GM10847 (cell line): Measurements from ENCODE around the gene GGCT.

Experiments
- POLR2A ChIP-seq: IDR thresholded peaks from 2 replicates; pipeline ENCODE4 v1.6.1; 2011; ENCODE audit not compliant: insufficient read length; ENCODE audit errors: extremely low read depth

The GGCT gene

DNA sequence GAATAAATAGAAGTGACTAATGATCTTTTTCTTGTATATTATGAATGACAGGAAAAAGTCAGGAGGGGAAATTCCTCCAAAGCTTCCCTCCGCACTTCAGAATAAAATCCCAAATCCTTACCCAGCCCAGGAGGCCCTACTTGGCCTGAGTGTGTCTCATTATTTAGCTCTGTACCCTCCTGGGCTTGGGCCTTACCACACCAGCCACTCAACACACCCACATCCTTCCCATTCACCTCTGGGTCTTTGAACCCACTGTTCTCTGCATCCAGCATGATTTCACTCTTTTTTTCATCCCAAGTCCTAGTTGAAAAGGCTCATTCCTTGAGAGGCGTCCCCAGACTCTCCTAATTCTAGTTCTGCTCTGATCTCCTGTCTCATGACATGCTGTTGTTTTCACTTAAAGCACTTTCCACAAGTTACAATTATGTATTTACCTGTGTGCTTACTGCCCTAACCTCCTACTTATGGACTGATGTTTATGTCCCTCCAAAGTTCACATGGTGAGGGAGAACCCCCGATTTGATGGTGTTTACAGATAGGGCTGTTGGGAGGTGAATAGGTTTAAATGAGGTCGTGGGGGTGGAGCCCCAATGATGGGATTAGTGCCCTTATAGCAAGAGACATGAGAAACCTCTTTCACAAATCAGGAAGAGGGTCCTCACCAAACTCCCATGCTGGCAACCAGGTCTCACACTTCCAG is 32.4 kb downstream of the GGCT start:
- TF ChIP-seq POLR2A = no peak

DNA sequence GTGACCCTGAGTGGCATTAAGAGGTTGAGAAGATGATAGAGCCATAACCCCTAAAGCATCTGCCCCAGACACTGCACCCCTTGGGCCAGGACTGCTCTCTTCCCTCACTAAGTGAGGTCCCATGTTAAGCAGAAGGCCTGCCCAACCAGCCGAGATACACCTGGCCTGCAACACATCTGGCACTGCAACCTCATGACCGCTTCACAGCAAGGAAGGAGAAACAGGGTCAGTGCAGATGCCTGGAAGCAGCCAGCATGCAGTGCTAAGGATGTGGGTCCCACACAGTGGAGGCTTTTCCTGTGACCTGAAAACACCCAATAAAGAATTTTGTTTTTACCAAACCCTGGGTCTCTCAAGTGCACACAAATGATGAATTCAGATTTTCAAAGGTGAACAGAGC is 33.4 kb downstream of the GGCT start:
- TF ChIP-seq POLR2A = no peak

DNA sequence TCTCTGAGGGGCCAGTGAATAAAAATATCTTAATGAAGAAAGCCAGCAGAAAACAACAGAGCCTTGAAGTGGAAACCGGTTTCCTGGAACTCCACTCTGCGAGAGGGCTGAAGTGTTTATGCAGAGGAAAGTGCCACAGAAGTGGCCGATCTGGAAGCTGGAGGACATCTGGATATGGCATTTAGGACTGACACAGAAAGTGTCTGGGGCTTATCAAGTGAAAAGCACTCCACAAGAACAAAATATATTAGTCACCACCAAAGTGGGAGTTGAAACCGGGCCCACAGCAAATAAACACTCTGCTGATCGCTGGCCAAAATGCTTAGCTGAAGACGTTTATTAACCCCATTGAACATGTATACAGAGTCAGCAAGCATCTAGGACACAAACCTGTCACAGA is 33.9 kb downstream of the GGCT start:
- TF ChIP-seq POLR2A = no peak

DNA sequence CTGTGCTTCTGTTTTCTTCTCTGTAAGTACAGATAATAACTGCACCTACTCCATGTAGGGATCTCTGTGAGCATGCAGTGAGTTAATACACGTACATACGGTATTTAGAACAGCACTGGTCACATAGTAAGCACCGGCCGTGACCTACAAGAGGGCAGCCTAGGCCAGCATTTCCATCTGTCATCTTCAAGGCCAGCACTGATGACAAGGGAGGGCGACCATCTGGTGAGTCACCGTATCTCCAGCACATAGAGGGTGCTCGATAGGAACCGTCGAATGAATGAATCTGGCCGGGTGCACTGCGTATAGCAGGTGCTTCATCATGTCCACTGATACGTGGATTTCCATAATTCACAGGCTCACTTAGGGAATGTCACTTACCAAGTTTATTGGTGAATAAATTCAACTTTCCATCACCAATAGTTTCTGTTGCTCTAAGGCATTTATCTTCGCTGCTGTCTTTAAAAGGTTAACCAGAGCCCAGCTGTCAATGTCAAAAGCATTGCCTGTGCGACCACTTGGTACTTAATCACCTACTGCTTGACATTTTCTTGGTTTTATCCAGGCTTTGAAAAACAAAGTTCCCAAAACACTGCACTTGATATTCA is 34.4 kb downstream of the GGCT start:
- no peak for TF ChIP-seq POLR2A

DNA sequence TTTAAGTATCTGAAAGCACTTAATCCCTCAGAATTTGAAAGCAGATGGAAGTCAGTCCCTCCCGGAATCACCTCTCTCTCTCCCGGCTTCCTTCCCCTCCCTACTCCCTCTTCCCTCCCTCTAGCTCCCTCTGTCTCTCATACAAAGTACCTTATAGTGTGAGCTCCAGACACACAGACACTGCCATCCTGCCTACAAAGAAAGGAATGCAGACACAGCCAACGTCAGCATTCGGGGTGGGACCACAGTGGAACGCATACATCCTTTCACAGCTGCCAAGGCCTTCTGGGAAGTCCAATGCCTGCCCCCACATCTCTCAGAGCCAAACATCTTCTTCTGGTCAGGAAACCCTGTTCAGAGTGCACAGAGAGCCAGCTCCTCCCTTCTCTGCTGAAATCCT is 35.3 kb downstream of the GGCT start:
- TF ChIP-seq POLR2A = no peak

DNA sequence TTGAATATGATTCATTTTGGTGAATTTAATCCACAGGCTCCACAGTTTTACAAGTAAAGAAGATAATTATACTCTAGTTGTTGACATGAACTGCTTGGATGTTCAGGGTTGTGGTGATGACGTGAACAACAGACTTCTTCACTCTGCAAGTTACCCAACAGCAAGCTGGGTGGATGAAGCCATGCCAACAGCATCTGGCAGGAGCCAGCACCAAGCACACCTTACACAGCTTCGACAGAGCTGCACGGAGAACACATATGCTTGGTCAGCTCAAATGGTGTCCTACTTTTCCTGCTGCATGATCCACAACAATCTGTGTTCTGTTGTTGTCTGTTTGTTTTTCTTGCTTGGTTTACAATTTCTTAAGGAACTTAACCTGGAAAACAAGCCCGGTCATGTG is 35.8 kb downstream of the GGCT start:
- no peak for TF ChIP-seq POLR2A

DNA sequence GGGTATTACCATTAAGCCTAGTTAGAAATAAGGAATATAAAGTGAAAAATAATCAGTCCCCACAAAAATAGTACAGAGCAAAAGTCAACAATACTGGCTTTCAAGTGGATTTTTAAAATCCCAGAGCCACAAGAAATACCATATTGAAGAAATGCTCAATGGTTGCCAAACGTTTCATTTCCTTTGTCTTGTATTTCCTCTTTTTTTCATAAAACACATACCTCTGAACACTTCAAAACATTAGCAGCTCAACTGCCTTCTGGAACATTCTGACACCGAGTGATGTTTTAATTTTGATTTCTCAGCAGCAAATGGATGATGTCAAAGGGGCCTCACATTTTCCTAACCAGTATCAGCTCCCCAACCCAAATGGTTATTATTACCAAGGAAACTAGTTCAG is 36.6 kb downstream of the GGCT start:
- no peak for TF ChIP-seq POLR2A

DNA sequence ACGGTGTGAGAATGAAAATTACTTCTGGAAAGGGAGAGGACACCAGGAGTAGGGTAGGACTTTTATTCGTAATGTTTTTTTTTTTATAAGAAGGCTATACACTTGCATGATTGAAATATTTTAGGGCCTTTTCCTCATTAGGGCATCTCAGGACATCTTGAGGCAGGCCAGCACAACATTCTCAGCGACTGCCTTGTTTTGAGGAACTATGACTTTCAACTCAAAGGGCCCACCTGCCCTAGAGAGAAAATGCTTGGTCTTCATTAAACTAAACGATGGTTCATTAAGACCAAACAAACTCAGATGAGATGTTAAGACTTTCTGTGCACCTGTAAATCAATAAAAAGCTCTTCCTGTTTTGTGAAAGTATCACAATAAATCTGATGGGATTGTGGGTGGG is 37.4 kb downstream of the GGCT start:
- no peak for TF ChIP-seq POLR2A

DNA sequence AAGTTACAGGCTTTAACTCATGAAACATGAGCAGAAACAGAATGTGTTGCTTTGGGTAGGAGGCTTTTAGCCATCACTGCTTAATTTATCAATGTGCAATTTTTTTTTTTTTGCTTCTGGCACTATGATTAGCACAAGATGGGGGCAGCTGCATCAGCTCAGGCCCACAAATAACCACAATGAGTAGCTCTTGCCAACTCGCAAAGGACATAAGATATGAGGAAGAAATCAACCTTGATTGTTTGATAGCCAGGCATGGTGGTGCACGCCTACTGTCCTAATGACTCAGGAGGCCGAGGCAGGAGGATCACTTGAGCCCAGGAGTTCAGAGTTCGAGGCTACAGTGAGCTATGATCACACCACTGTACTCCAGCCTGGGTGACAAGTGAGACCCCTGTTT is 38.4 kb downstream of the GGCT start:
- TF ChIP-seq POLR2A = no peak

DNA sequence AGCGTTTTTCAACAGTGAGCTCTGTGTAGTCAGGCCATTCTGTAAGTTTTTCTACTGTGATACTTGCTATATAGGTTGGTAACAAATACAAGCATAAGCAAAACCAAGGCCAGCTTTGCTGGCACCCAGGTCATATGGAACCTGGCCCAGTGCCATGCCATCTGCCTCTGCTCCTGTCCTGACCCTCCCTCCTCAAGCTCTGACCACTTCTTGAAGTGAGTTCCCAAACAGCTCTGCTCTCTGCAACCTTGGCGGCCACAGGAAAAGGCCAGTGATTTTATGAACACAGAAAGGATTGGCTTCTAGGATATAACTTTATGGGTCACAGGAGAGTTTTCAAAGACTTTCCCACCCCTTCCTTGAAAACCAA is 38.8 kb downstream of the GGCT start:
- TF ChIP-seq POLR2A = no peak

DNA sequence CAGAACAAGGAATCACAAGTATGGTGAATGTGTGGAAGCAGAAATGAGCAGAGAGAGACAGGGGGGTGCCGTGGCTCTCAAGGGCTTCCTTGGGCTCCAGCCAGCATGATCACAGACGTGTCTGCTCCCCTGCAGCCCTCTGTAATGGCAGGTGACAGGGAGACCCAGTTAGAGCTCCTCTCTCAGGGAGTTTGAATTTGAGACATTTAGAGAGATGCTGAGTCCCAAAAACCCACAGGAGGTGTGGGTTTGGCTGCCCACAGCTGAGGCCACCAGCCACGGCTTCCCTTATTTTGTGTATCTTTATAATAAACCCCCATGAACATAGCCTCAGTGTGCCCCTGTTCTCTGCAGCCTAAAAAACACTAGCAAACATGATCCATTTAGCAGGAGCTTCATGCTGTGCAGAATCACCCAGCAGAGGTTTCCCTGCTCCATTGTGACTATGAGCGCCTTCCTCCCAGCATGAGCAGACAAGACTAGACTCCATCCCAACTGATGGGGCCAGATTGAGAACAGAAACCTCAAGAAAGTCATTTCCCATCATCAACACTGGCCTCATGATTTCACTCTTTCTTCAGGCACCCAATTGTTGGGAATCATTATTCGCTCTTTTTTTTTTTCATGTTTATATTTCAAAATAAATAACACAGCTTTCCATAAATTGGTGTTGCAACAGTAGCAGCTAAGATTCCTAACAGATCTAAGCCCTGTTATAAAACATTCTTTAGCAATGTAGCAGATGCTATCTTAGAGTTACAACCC is 39.4 kb downstream of the GGCT start:
- TF ChIP-seq POLR2A = no peak

DNA sequence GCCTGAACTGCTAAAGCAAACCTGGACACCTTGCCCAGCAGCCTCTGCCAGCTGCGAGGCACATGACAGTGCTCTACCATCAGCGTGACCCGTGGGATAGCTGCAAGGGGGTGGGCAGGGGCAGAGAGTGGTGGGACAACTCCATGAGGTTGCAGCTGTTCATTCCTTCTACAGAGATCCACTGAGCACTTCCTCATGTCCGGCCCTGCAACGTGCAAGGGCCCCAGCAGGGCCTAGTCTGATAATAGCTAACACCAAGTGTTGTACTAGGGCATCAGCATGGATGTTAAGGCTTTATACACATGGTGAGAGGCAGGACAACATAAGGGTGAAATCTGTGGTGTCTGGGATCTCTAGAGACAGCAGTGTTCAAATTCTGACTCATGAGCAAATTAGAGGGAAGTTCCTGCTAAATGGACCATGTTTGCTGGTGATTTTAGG is 40.4 kb downstream of the GGCT start:
- TF ChIP-seq POLR2A = no peak

DNA sequence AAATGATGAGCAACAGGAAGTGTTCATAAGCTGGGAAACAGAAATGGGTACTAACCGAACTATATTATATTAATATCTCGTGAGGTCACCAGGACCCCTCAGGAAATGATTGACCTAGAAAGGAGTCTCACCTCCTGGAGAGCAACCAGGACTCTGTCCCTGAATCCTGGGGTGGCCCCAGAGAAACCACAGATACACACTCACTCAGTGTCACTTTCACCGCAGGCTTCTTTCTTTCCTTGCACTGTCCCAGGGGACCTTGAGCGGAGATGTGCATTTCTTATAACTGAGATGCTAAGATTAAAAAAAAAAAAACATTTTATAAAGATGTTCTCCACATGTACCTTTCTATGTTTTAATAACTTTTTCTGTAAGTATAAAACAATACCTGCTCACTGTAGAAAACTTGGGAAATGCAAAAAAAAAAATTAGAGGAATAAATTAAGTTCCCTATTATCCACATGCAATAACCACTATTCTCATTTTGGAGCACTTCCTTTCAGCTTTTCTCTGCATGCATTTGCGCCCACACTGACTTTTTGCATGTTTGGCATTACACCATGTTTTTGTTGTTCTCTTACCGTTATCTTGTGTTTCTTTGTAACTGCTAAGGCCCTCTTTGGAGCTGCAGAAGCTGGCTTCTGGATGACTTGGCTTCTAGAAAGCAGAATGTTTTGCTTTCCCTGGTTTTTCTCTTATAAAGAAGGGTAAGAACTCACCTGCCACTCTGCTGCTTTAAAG is 41.1 kb downstream of the GGCT start:
- no peak for TF ChIP-seq POLR2A

DNA sequence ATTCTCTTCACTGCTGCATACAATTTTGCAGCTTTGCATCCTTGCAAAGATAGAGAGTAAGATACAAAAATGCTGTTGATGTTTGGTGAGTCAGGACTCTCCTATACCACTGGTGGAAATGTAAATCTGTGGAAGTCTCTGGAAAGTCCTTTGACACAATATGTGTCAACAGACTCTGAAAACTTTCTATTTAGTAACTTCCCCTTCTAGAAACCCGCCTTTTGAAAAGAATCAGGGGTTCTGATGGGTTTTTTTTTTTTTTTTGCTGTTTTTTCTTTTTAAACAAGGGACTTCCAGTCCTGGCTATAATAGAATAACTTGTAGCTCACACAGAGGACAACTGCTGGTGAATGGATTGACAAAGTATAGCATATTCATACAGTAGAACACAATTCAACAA is 42.5 kb downstream of the GGCT start:
- TF ChIP-seq POLR2A = no peak

DNA sequence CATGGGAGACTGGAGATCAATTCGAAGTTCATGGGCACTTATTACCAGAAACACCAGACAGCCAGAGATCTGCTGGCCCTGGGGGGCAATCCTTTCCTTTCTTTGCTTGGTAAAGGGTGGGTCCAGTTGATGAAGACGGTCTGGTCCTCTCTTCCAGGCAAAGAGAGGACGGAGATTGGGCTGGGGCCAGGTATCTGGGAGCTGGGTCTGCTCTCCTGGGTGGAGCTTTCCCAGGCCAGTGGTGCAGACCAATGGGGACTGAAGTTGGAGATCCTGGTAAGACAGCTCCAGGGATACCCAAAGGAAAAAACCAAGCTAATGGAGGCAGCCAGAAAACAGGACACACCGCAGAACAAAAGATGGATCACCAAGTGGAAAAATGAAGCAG is 44.4 kb downstream of the GGCT start:
- TF ChIP-seq POLR2A = no peak
